Measurements from ENCODE around the gene STK32C.
"Not testable (repeated sequence)": the region's sequence is repeated elsewhere in the genome, so short reads cannot be mapped to it uniquely, and the experiment has no call there.

Gene STK32C

GRCh38 chr10:132337854-132338253, 30.1 kb upstream of the STK32C start:
- DNase-seq: not testable (repeated sequence)

- no peak for DNase-seq
Observed at GRCh38 chr10:132336919-132337407, 29.2 kb upstream of the STK32C start.

GRCh38 chr10:132336064-132336746, 28.5 kb upstream of the STK32C start:
- no peak for DNase-seq

- DNase-seq: no peak
Observed at GRCh38 chr10:132335189-132336063, 27.7 kb upstream of the STK32C start.

GRCh38 chr10:132334631-132335188, 27.0 kb upstream of the STK32C start:
- DNase-seq: no peak

- no peak for DNase-seq
Observed at GRCh38 chr10:132333386-132333785, 25.6 kb upstream of the STK32C start.

- DNase-seq: no peak
Observed at GRCh38 chr10:132332433-132332754, 24.6 kb upstream of the STK32C start.

- peak; percentile 87 for DNase-seq
Observed at GRCh38 chr10:132331601-132332432, 24.1 kb upstream of the STK32C start, which contains the start of gene LRRC27. TSS of gene LRRC27 (plus strand) at chr10:132332193. CDS start at chr10:132333525, 1,332 bp downstream.

- DNase-seq: no peak
Observed at GRCh38 chr10:132330486-132330833, 22.7 kb upstream of the STK32C start.

- no peak for DNase-seq
Observed at GRCh38 chr10:132329565-132330485, 22.1 kb upstream of the STK32C start.

- no peak for DNase-seq
Observed at GRCh38 chr10:132328738-132329137, 21.0 kb upstream of the STK32C start.

- no peak for DNase-seq
Observed at GRCh38 chr10:132328106-132328505, 20.4 kb upstream of the STK32C start.

- DNase-seq: no peak
Observed at GRCh38 chr10:132326925-132327324, 19.2 kb upstream of the STK32C start.

GRCh38 chr10:132326344-132326889, 18.7 kb upstream of the STK32C start:
- no peak for DNase-seq

- no peak for DNase-seq
Observed at GRCh38 chr10:132324186-132324585, 16.4 kb upstream of the STK32C start.

GRCh38 chr10:132322586-132323048, 14.9 kb upstream of the STK32C start:
- DNase-seq: no peak

- no peak for DNase-seq
Observed at GRCh38 chr10:132321726-132322125, 14.0 kb upstream of the STK32C start.

- DNase-seq: no peak
Observed at GRCh38 chr10:132320654-132321469, 13.1 kb upstream of the STK32C start.

GRCh38 chr10:132319853-132320653, 12.3 kb upstream of the STK32C start:
- DNase-seq: no peak

GRCh38 chr10:132317477-132317876, 9.7 kb upstream of the STK32C start:
- DNase-seq: not testable (repeated sequence)
